Femur (tissue), 1 donor: ENCODE results near the gene RPLP1.

Experiments
- DNase-seq: peaks from one replicate; pipeline ENCODE4 v3.0.0-alpha.2; 2017

RPLP1 gene

GRCh38 chr15:69499521-69500211 lies 47.0 kb downstream of the RPLP1 start:
- DNase-seq, result peak; percentile 39

GRCh38 chr15:69500339-69500738 lies 47.7 kb downstream of the RPLP1 start:
- DNase-seq, result no peak

- no peak for DNase-seq
These were observed 48.8 kb downstream of the RPLP1 start for GRCh38 chr15:69501456-69501855.

- no peak for DNase-seq
These were observed 49.9 kb downstream of the RPLP1 start for GRCh38 chr15:69502470-69503045.

- DNase-seq, result no peak
These were observed 51.9 kb downstream of the RPLP1 start for GRCh38 chr15:69504352-69505040.
